Body of pancreas (tissue), 4 donors: ENCODE measurements around the gene DIP2A. TPM values are rescaled to one million over a fixed set of nuclear protein-coding genes. Genes with fewer than 3 reads are reported as not detected.

ENCODE experiments used
- ATAC-seq: fragments of 150-250 bp; one replicate; pipeline ENCODE4 v1.9.1; 2016
- DNase-seq, 4 donors: peaks; one replicate each; pipeline ENCODE4 v3.0.0-alpha.2; 2019
- H3K27ac ChIP-seq, 4 donors: fragments of 200-600 bp; sonication (generic); 1 replicate in 3 of 4; 2 replicates in 1 of 4; pipeline versions ENCODE4 v1.5.1 to v1.6.1; 2016 to 2019; ENCODE audit warnings: mild to moderate bottlenecking in 1 of 4, mixed read lengths in 1 of 4, moderate library complexity in 1 of 4
- H3K27me3 ChIP-seq, 2 donors: fragments of 200-600 bp; sonication (generic); one replicate each; pipeline ENCODE4 v1.6.0; 2016; ENCODE audit warnings: mild to moderate bottlenecking in 1 of 2
- H3K36me3 ChIP-seq, 2 donors: fragments of 200-600 bp; sonication (generic); replicated peaks in 1 of 2; 2 replicates each; pipeline ENCODE4 v1.5.1; 2016; ENCODE audit warnings: low read depth in 2 of 2; ENCODE audit not compliant: insufficient read depth in 1 of 2
- H3K4me1 ChIP-seq: fragments of 200-600 bp; sonication (generic); one replicate; pipeline ENCODE4 v1.6.0; 2016
- H3K4me3 ChIP-seq, 2 donors: fragments of 200-600 bp; sonication (generic); 1 replicate in 1 of 2; 2 replicates in 1 of 2; pipeline ENCODE4 v1.5.1; 2016 to 2019
- H3K9me3 ChIP-seq, 3 donors: fragments of 200-600 bp; sonication (generic); 1 replicate in 2 of 3; 2 replicates in 1 of 3; pipeline ENCODE4 v1.5.1; 2016
- POLR2A ChIP-seq, 3 donors: fragments of 450-650 bp; IDR thresholded peaks; one replicate each; pipeline ENCODE4 v1.6.1; 2016; ENCODE audit warnings: antibody characterized with exemption in 3 of 3, mild to moderate bottlenecking in 2 of 3
- WGBS, 2 donors: methylation state at CpG; one replicate each; pipeline ENCODE4 v1.1.5; 2017; 5-methylcytosine and 5-hydroxymethylcytosine counted together
- intact Hi-C: fragments of 100-400 bp; cut with DNase I; formaldehyde crosslinking; loops from one replicate; pipeline ENCODE4 v1.15.1; 2023
- total RNA-seq, 2 donors: library from RNA; depleted of rRNA; stranded (reverse); fragments of >200 nt; gene quantifications; one replicate each; pipeline ENCODE4 v1.1.0, GENCODE V29; 2016
- TF ChIP-seq, protein P1 (sequence below), 7 experiments: fragments of 450-650 bp in 4 of 7; fragments of 200-600 bp in 3 of 7; sonication (generic) in 3 of 7; IDR thresholded peaks; one replicate each; pipeline ENCODE4 v1.5.1; 2016 to 2019; ENCODE audit warnings: antibody characterized with exemption in 7 of 7

DIP2A gene
- total RNA-seq, 2 donors from 2014 or later: 28.5 to 44.2 TPM

DNA sequence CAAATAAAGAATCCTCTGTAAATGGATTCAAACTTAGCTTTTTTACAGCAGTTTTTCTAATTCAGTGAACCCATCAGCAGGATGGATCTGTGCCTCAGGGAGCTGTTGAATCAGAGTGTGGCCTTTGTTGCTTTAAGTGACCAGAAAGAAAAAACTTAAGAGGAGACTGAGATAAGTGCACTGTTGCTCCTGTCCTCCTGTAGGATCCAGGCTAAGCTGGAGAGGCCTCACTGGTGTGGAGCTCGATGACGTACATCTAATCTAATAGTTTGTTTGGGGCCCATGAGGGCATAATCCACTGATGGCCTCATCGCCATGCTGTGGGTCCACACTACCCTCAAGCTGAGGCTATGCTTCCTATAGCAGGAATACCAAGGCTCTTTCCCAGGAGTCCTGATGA lies 10.6 kb downstream of the DIP2A start:
- intact Hi-C loops: no loop called here
- 81 to 88% methylated on average over 3 of the region's 3 CpGs for WGBS, 2 donors
- H3K4me3 ChIP-seq: no peak overlapping the region
- no peaks in the 10 kb centered on the region for H3K27me3 ChIP-seq
- H3K27ac ChIP-seq: no peak overlapping the region
- H3K9me3 ChIP-seq: no peaks in the 10 kb centered on the region
- DNase-seq: no peak
- TF ChIP-seq, protein P1, sequence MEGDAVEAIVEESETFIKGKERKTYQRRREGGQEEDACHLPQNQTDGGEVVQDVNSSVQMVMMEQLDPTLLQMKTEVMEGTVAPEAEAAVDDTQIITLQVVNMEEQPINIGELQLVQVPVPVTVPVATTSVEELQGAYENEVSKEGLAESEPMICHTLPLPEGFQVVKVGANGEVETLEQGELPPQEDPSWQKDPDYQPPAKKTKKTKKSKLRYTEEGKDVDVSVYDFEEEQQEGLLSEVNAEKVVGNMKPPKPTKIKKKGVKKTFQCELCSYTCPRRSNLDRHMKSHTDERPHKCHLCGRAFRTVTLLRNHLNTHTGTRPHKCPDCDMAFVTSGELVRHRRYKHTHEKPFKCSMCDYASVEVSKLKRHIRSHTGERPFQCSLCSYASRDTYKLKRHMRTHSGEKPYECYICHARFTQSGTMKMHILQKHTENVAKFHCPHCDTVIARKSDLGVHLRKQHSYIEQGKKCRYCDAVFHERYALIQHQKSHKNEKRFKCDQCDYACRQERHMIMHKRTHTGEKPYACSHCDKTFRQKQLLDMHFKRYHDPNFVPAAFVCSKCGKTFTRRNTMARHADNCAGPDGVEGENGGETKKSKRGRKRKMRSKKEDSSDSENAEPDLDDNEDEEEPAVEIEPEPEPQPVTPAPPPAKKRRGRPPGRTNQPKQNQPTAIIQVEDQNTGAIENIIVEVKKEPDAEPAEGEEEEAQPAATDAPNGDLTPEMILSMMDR (IDR thresholded peaks at IDR 0.05): no peak
- TF ChIP-seq POLR2A (IDR thresholded peaks at IDR 0.05): no peak
- H3K4me1 ChIP-seq: no peaks in the 10 kb centered on the region
- no peak for ATAC-seq
- no peaks in the 10 kb centered on the region for H3K36me3 ChIP-seq

DNA sequence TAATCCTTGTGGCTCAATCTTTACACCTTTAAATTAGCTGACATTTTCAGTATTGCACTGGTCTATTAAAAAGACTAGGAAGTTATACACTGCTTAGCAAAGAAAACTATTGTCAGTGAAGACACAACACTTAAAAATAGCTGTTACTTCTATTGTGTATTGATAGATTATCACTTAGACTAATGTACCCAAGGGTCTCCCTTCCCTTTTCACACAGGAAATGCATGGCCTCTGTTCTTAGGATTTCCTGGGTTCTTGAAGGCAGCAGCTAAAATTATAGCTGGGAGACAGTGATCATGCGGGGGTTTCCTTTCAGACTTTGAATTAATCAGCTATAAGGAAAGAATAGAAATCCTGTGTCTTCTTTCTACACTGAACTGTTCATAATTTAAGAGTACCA lies 12.8 kb downstream of the DIP2A start:
- H3K36me3 ChIP-seq: no peaks in the 10 kb centered on the region
- 84 to 97% methylated on average over 1 of the region's 1 CpG for WGBS, 2 donors
- H3K4me3 ChIP-seq: no peak overlapping the region
- no peak for ATAC-seq
- no peaks in the 10 kb centered on the region for H3K9me3 ChIP-seq
- no peak overlapping the region for H3K27ac ChIP-seq
- TF ChIP-seq, protein P1 (IDR thresholded peaks at IDR 0.05): no peak
- no peak for TF ChIP-seq POLR2A (IDR thresholded peaks at IDR 0.05)
- intact Hi-C loops: no loop called here
- no peaks in the 10 kb centered on the region for H3K27me3 ChIP-seq
- no peaks in the 10 kb centered on the region for H3K4me1 ChIP-seq
- no peak for DNase-seq

DNA sequence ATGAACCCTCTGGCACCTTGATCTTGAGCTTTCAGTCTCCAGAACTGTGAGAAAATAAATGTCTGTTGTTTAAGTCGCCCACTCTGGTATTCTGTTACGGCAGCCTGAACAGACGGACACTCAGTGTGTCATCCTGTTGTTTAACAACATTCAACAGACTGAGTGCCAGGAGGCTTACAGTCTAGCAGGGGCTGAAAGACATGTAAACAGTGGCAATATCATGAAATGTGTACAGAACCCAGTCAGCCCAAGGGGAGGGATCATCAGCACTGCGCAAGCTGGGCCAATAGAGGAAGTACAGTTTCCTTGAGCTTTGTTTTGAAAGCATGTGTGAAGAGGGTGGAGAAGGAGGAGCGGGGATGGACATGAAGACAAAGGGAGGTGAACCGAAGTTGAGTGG lies 13.6 kb downstream of the DIP2A start:
- H3K4me1 ChIP-seq: no peaks in the 10 kb centered on the region
- H3K27me3 ChIP-seq: no peaks in the 10 kb centered on the region
- TF ChIP-seq POLR2A (IDR thresholded peaks at IDR 0.05): no peak
- TF ChIP-seq, protein P1 (IDR thresholded peaks at IDR 0.05): no peak
- no peak overlapping the region for H3K4me3 ChIP-seq
- H3K27ac ChIP-seq: no peak overlapping the region
- H3K9me3 ChIP-seq: no peaks in the 10 kb centered on the region
- 68 to 84% methylated on average over 6 of the region's 6 CpGs for WGBS, 2 donors
- H3K36me3 ChIP-seq: no peaks in the 10 kb centered on the region
- DNase-seq (peak in 1 of 4 donors; percentile 25), ATAC-seq (no peak)
- intact Hi-C loops: no loop called here

DNA sequence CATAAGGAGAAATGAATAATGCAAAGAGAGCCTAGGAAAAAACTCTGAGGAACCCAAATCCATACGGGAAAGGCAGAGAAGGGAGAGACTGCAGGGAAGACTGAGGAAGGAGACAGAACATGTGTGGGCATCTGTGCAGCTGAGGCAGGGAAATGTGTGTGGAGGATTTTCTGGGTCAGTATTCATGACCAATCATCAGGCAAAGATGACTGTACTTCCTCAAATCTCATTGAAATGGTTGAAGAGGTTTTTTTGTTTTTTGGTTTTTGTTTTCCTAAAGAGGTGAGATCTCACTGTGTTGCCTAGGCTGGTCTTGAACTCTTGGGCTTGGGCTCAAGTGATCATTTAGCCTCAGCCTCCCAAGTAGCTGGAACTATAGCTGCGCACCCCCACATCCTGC lies 15.7 kb downstream of the DIP2A start:
- H3K36me3 ChIP-seq: no peaks in the 10 kb centered on the region
- intact Hi-C loops: no loop called here
- no peaks in the 10 kb centered on the region for H3K9me3 ChIP-seq
- TF ChIP-seq POLR2A (IDR thresholded peaks at IDR 0.05): no peak
- TF ChIP-seq, protein P1 (IDR thresholded peaks at IDR 0.05): no peak
- H3K27me3 ChIP-seq: no peaks in the 10 kb centered on the region
- DNase-seq: no peak
- no peak for ATAC-seq
- H3K4me3 ChIP-seq: no peak overlapping the region
- WGBS, 2 donors: 97% methylated on average over 2 of the region's 2 CpGs
- peaks cover 5% of the 10 kb centered on the region for H3K4me1 ChIP-seq
- no peak overlapping the region for H3K27ac ChIP-seq

DNA sequence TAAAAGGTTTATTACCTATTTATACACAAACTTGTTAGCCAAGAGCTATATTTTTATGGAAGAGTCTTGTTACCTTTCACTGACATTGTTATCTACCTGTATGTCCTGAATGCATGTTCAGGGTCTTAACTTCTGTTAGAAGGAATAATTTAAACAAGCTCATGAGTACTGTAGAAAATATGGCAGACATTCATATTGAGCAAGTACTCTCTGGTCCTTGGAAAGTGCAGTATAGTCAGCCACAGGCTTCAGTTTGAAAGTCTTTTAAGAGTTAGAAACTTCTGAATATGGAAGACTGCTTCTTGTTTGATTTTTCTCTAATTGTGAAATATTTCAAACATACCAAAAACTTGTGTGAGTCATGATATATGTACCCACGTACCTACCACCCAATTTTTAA lies 16.6 kb downstream of the DIP2A start:
- H3K4me1 ChIP-seq: peaks cover 14% of the 10 kb centered on the region
- H3K4me3 ChIP-seq: no peak overlapping the region
- no peaks in the 10 kb centered on the region for H3K9me3 ChIP-seq
- ATAC-seq (no peak), DNase-seq (no peak)
- no peak overlapping the region for H3K27ac ChIP-seq
- H3K36me3 ChIP-seq: no peaks in the 10 kb centered on the region
- H3K27me3 ChIP-seq: no peaks in the 10 kb centered on the region
- TF ChIP-seq, protein P1 (IDR thresholded peaks at IDR 0.05): no peak
- no peak for TF ChIP-seq POLR2A (IDR thresholded peaks at IDR 0.05)
- intact Hi-C loops: no loop called here
- WGBS, 2 donors: 78 to 84% methylated on average over 1 of the region's 1 CpG
